Activated gamma-delta T cell treated with Interleukin-2 at 50 U/mL for 16 hours (primary cell): ENCODE results near the gene ROCK1.
A peak's percentile ranks its signal among the peaks of the same experiment; 100 is the strongest.
"Not testable (repeated sequence)": the region's sequence is repeated elsewhere in the genome, so short reads cannot be mapped to it uniquely, and the experiment has no call there.

Source experiments
- DNase-seq: peaks from one replicate; pipeline ENCODE4 v3.0.0-alpha.2; 2020

The ROCK1 gene

DNA sequence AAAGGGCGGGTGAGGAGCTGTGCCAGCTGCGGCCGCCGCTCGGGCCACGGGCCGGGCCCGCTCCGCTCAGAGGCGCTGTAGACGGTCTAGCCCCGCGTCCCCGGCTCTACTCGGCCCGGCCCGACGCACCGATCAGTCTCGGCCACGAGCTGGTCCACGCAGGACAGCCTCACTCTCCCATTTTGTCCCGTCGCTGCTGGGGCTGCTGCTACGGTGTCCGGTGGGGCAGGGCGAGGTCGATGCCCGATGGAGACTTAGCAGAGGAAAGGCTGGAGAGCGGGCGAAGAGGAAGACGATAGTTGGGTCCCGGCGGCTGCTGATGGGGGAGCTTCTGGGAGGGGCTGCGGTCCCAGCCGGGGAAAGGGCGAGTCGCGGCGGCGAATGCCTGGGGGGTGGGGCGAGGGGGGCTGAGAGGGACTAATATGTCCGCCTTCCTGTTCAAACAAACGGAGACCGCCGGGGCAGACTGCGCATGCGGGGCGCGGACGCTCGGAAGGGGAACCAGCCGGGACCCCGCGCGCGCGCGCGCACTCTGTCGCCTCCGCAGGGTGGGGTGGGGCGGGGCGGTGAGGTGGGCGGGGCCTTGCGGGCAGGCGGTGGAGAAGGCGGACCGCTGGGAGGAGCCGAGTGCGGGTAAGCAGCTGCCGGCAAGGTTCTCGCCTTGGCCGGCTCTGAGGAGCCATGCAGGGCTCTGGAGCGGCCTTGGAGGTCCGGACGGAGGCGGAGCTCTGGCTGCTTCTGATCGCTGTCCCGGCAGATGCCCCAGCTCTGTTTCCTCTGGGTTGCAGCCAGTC lies at the start of gene ROCK1:
TSS of gene ROCK1 (minus strand) at position 468 of the 794 bp plus-strand sequence. CDS start 903 bp downstream, outside the sequence.
- DNase-seq = peak; percentile 99

- DNase-seq = no peak
These were observed 43.8 kb upstream of the ROCK1 start for GRCh38 chr18:21155443-21155842.

GRCh38 chr18:21146016-21146415 lies 34.4 kb upstream of the ROCK1 start:
- DNase-seq = no peak

- no peak for DNase-seq
These were observed 33.8 kb upstream of the ROCK1 start for GRCh38 chr18:21145371-21145770.

GRCh38 chr18:21141668-21142422 lies 30.2 kb upstream of the ROCK1 start:
- DNase-seq = no peak

DNA sequence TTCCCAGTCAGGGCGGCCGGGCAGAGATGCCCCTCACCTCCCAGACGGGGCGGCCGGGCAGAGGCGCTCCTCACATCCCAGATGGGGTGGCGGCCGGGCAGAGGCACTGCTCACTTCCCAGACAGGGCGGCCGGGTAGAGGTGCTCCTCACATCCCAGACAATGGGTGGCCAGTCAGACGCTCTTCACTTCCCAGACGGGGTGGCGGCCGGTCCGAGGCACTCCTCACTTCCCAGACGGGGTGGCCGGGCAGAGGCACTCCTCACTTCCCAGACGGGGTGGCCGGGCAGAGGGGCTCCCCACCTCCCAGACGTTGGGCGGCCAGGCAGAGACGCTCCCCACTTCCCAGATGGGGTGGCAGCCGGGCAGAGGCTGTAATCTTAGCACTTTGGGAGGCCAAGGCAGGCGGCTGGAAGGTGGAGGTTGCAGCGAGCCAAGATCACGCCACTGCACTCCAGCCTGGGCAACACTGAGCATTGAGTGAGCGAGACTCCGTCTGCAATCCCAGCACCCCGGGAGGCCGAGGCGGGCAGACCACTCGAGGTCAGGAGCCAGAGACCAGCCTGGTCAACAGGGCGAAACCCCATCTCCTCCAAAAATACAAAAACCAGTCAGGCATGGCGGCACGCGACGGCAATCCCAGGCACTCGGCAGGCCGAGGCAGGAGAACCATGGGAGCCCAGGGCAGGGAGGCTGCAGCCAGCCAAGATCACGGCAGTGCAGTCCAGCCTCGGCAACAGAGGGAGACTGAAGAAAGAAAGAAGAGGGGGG lies 26.3 kb upstream of the ROCK1 start:
- DNase-seq = not testable (repeated sequence)

GRCh38 chr18:21134895-21135294 lies 23.3 kb upstream of the ROCK1 start:
- peak; percentile 14 for DNase-seq

GRCh38 chr18:21132398-21132918 lies 20.8 kb upstream of the ROCK1 start:
- DNase-seq = no peak

DNA sequence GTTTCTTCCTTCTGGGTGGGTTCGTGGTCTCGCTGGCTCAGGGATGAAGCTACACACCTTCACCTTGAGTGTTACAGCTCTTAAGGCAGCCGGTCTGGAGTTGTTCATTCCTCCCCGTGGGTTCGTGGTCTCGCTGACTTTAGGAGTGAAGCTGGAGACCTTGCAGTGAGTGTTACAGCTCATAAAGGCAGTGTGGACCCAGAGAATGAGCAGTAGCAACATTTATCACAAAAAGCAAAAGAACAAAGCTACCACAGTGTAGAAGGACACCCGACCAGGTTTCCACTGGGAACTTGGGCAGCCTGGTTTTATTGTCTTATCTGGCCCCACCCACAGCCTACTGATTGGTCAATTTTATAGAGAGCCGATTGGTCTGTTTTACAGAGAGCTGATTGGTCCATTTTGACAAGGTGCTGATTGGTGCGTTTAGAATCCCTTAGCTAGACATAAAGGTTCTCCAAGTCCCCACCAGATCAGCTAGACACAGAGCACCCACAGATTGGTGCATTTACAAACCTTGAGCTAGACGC lies 20.1 kb upstream of the ROCK1 start:
- no peak for DNase-seq

DNA sequence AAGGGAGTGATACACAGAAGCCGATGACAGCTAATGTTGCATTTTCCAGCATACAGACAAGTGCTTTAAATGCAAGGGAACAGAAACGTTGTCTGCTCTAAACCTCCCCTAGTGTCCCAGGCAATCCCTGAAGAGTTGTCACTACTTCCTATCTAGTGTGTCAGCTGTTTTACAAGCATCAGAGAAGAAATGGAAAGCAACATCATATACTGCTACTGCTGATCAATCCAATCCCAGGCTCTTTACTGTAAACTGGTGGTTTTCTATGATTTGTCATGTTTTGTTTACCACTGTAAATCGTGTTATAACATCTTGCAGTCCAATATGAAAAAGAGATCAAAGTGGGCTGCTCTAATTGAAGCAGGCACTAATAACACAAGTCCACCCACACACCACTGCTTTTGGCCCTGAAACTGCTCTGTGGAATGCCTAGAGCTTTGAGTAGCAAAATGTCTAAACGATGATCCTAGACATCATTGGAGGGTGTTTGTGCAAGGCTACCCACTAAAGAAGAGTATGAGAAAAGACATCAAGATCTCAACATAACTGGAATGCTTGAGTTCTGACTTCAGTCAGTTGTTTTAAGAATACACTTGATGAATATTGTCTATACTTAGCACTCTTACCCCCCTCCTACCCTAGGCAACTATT lies 18.1 kb upstream of the ROCK1 start:
- no peak for DNase-seq

GRCh38 chr18:21123290-21123926 lies 11.8 kb upstream of the ROCK1 start:
- DNase-seq = no peak

DNA sequence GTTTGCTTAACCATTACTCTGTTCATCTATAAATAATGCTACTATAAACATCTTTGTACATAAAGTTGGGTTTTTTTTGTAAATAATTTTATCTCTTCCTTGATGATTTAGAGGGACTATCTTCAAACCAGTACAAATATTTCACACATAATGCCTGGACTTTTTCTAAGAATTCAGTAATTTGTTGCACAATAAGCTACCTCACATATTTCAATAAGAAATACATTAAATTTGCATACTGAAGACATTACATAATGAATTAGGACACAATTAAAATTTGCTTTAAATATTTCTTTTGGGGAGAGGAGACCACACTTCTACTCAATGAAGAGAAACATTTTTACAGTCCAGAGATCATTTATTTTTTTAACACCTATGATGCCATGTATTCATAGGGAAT lies 7.2 kb upstream of the ROCK1 start:
- DNase-seq = no peak

DNA sequence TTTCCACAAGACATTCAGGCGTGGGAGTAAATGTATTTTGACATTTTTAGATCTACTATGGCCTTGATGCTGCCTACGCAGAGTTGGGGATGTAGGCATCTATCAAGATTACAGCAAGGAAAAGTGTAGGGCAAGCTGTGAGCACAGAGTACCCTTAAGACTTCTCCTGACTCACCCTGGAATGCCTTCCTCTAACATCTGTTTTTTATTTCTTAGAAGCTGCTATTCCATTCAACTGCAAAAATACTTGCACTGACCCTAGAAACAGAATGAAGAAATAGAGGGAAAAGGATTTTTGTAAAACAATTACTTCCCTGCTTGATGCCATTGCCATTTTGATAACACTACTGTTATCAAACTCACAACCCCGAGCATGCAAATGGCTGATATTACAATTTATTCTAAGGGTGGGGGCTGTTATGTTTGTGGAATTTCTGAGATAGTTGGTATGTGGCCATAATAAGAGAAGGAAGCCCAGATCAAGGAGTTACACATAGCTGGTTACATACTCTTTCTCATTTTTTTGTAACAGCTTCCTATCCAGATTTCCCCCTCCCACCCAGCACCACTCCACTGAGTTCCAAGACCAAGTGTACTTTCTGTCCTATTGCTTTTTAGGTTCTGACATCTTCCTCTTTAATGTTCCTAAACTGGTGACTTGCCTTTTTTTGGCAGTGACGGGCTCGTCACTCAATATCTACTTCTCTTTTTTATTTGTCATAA lies 6.0 kb upstream of the ROCK1 start:
- DNase-seq = no peak

GRCh38 chr18:21115519-21116411 lies 4.2 kb upstream of the ROCK1 start:
- DNase-seq = no peak

DNA sequence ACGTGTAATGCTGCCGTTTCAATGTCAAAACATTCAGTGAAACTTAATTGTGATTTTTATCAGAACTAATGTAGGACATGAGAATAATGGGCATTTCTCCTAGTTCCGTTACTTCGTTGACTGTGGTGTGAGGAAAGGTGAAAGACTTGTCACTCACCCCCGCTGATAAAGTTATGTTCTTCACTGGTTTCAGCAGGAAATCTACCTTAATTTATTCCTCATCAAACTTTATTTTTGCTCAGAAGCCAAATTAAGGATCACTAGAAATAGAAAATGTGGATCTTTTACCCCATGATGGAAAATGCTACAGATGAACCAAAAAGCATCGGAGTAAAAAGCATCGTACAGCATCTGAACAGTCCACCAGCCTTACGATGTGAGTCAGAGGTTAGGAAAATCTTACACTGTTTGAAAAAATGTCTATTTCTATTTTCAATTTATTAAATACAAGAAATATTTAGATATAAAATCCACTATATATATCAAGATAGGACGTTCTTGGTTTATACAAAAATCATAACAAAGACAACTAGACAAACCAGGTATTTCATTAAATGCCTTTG lies 1.0 kb upstream of the ROCK1 start:
- DNase-seq = no peak

GRCh38 chr18:21112140-21112473 lies 494 bp upstream of the ROCK1 start:
- no peak for DNase-seq

DNA sequence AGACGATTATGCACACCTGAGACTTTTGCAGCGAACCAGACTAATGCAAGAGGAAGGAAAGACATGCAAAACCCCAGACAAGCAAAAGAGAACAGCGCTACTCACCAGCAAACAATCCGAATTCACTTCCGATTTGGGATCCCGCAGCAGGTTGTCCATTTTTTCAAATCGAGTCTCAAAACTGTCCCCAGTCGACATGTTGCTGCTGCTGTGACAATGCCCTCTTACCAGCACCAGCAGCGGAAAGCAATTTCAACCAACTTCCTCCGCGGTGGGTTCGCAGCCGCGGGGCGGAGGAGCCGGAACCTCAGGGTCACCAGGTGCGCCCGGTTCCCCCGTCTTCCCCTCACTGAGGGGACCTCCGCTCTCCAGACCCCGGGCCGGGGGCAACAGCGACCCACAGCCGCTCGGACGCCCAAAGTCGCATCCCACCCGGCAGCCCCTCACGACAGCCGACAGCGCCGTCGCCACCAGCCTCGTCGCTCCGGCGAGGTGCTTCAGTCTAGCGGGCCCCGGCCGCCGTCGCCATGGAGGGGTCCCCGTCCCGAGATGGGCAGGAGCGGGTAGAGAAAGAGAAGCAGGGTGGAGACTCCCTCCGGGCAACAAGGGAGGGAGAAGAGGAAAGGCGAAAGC lies 784 bp downstream of the ROCK1 start:
- peak; percentile 69 for DNase-seq

- DNase-seq = no peak
These were observed 1.5 kb downstream of the ROCK1 start for GRCh38 chr18:21109936-21110712.

DNA sequence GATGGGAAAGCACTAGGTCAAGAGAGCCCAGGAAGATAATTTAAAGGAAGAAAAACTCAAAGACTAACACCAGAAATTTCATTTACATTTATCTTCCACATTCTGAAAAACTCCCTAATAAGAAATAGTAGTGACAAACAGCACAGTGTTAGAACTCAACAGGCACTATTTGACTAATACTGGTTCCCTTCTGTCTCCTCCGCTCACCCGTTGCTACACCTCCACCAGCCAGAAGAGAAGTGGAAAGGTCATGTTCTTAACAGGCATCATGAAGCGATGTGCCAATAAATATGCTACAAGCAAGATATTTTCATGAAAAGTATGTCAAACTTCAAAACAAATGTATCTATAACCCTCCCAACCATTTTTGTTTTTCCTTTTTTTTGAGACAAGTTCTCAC lies 5.7 kb downstream of the ROCK1 start:
- DNase-seq = no peak
